NB4 (cell line): ENCODE data around the gene DRD3.

Experiments
- DNase-seq: peaks from one replicate; pipeline ENCODE4 v3.0.0; 2010; ENCODE audit warnings: low read depth
- H3K4me3 ChIP-seq: one replicate; pipeline ENCODE4 v1.5.1; 2011; ENCODE audit warnings: mild to moderate bottlenecking, low read depth, low read length, moderate library complexity
- MYC ChIP-seq: IDR thresholded peaks from 2 replicates; pipeline ENCODE4 v1.6.1; 2011; ENCODE audit warnings: low read depth, low read length
- POLR2A ChIP-seq: IDR thresholded peaks from 2 replicates; pipeline ENCODE4 v1.6.1; 2011; ENCODE audit warnings: mild to moderate bottlenecking; ENCODE audit not compliant: insufficient read length; ENCODE audit errors: extremely low read depth
- TF ChIP-seq, protein P1 (sequence below): IDR thresholded peaks from one replicate; pipeline ENCODE4 v1.5.1; 2012; ENCODE audit warnings: low read depth, low read length
- TF ChIP-seq, protein P2 (sequence below): IDR thresholded peaks from 2 replicates; pipeline ENCODE4 v1.6.1; 2011; ENCODE audit warnings: low read depth, low read length

The DRD3 gene

DNA sequence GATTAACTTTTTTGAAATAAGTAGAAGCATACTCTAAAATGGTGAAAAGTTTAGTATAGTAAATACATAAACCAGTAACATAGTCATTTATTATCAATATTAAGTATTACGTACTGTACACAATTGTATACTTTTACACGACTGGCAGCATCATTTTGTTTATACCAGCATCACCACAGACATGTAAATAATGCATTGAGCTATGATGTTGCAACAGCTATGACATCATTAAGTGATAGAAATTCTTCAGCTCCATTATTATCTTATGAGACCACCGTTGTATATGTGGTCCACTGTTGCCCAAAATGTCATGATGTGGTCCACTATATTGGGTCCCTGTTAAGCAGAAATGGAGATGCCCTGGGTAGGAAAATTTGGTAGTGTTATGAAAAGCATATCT is 51.3 kb downstream of the DRD3 start:
- no peak overlapping the region for H3K4me3 ChIP-seq
- no peak for DNase-seq
- TF ChIP-seq, protein P1, sequence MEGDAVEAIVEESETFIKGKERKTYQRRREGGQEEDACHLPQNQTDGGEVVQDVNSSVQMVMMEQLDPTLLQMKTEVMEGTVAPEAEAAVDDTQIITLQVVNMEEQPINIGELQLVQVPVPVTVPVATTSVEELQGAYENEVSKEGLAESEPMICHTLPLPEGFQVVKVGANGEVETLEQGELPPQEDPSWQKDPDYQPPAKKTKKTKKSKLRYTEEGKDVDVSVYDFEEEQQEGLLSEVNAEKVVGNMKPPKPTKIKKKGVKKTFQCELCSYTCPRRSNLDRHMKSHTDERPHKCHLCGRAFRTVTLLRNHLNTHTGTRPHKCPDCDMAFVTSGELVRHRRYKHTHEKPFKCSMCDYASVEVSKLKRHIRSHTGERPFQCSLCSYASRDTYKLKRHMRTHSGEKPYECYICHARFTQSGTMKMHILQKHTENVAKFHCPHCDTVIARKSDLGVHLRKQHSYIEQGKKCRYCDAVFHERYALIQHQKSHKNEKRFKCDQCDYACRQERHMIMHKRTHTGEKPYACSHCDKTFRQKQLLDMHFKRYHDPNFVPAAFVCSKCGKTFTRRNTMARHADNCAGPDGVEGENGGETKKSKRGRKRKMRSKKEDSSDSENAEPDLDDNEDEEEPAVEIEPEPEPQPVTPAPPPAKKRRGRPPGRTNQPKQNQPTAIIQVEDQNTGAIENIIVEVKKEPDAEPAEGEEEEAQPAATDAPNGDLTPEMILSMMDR = no peak
- TF ChIP-seq POLR2A (no peak), MYC (no peak)
- TF ChIP-seq, protein P2, sequence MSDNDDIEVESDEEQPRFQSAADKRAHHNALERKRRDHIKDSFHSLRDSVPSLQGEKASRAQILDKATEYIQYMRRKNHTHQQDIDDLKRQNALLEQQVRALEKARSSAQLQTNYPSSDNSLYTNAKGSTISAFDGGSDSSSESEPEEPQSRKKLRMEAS = no peak

DNA sequence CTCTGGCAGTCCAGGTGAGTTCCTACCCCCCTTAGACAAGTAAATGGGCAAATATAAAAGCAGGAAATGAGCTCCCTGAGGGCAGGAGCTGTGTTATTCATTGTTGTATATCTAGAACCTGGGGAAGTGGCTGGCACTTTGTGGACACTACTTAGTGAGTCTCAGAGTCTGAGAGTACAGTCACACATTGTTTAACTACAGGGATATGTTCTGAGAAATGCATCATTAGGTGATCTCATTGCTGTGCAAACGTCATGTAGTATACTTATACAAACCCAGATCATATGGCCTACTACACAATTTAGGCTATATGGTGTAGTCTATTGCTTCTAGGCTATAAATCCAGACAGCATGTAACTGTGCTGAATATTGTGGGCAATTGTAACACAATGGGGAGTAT is 52.4 kb downstream of the DRD3 start:
- no peak for DNase-seq
- H3K4me3 ChIP-seq = no peak overlapping the region
- TF ChIP-seq MYC = no peak
- TF ChIP-seq, protein P2 = no peak
- TF ChIP-seq, protein P1 = no peak
- no peak for TF ChIP-seq POLR2A

DNA sequence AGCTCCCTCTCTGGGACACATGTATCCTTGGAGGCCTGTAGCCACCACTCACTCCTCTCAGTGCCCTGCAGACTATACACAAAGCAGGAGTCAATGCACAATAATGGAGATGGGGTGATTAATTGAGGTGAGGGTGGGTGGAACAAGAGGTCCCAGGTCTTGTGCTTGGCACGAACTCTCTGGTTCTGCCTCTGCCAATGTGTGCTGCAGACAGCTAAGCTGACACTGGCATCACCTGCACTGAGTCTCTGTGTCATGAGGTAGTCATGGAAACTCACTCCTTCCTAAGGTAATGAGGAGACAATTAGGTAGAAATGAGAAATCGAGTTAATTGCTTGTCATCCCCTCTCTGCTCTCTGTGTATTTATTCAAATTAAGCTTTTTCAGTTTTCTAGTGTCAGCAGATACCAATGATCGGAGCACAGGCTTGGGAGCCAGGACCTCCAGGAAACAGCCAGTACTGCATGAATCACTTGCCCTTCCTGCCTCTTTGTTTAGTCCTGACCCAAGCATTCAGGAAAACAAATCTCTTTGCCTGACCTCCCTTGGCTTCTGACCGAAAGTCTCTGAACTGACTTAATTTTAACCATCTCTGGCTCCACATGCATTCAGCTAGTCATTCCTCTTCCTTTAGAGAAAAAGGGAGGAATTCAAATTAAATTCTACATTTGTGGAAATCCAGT is 56.7 kb downstream of the DRD3 start:
- DNase-seq = no peak
- no peak overlapping the region for H3K4me3 ChIP-seq
- TF ChIP-seq MYC = no peak
- TF ChIP-seq, protein P1 = no peak
- no peak for TF ChIP-seq POLR2A
- TF ChIP-seq, protein P2 = no peak

DNA sequence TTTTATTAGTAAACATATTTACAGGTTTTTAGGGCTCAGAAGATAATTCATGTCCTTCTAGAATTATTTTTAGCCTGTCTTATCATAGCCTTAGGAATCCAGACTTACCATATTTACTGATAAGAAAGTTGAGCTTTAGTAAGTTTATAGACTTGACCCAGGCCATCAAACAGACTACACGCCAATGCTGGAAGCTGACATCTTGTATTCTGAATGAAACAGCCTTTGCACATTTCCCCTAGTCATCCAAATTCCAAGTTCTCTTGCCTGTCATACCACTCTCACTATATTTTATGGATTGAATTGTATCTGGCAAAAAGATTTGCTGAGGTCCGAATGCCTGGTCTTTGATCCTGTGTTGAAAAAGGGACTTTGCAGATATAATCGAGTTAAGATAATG is 58.6 kb downstream of the DRD3 start:
- DNase-seq = no peak
- TF ChIP-seq POLR2A = no peak
- no peak for TF ChIP-seq MYC
- TF ChIP-seq, protein P1 = no peak
- TF ChIP-seq, protein P2 = no peak
- H3K4me3 ChIP-seq = no peak overlapping the region

DNA sequence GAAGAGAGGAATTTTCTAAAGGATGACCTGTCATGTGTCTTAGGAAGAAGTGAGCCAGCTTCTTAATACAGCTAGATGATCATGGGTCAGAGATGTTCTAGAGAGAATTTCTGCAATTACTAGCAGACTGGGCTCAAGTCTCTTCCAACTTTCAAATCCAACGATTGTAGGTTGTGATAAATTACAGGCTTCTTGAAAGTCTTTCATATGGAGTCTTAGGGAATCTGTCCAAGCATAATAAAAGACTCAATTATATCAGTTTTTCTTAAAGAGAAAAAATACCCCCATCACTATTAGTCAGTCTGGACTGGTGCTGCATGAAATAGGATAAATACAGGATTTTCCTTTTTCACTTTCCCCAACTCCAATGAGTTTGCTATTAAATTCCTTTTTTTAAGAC is 59.1 kb downstream of the DRD3 start:
- H3K4me3 ChIP-seq = no peak overlapping the region
- no peak for TF ChIP-seq MYC
- TF ChIP-seq, protein P2 = no peak
- DNase-seq = no peak

DNA sequence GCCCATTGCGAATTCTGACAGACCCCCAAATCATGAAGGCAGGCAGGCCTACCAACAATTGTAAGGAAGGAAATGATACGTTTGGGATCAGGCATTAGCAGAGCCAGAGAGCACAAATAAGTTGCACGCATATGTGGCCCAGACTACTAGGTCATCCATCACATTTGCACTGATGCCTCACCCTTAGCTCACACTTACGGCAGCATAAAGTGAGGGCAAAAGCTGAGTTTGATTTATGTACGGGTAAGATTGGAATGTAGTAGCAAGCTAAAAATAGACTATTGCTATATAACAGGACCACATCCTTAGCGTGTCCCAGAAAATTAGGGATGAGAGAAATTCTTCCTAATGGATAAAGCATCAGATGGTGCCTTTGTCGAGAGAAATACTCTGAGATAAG is 63.7 kb downstream of the DRD3 start:
- H3K4me3 ChIP-seq = no peak overlapping the region
- TF ChIP-seq POLR2A (no peak), MYC (no peak)
- TF ChIP-seq, protein P2 = no peak
- TF ChIP-seq, protein P1 = no peak
- DNase-seq = no peak
